ENCODE measurements around the gene PATJ. TPM values are rescaled to one million over a fixed set of nuclear protein-coding genes. Genes with fewer than 3 reads are reported as not detected.
"Not testable (repeated sequence)": the region's sequence is repeated elsewhere in the genome, so short reads cannot be mapped to it uniquely, and the experiment has no call there.

Gene PATJ
- total RNA-seq, 4 donors from 2014 or later = 25.7 to 37.4 (median 31.8) TPM

DNA sequence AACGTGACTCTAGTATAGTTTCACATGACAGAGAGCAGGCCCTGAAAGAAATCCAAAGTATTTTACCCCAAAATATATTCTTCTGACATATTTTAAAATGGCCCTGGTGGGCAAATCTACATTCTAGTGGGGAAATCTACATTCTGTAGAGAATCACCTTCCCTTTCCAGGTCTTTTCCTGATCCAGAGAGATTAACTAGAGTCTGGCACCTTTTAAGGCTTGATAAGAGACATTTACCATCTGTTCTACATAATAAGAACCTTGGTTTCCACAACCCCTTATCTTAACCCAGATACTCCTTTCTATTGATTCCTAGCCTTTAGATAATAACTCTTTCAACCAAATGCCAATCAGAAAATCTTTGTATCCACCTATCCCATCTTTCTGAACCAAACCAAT, 435.3 kb downstream of the PATJ start:
- Histone ChIP-seq H3K36me3 (no peaks in the 10 kb centered on the region), H3K27me3 (peaks cover 0 to 19% (median 0%) of the 10 kb centered on the region in 4 donors), H3K4me3 (no peak overlapping the region), H3K9me3 (no peaks in the 10 kb centered on the region), H3K27ac (replicated peaks in 1 of 4) (no peak overlapping the region), H3K4me1 (no peaks in the 10 kb centered on the region)
- TF ChIP-seq EP300 (IDR thresholded peaks at IDR 0.05) = no peak
- TF ChIP-seq POLR2A (IDR thresholded peaks at IDR 0.05; ENCODE audit: low read depth) = no peak
- no peak for TF ChIP-seq POLR2AphosphoS5 (IDR thresholded peaks at IDR 0.05)
- TF ChIP-seq, protein P1, sequence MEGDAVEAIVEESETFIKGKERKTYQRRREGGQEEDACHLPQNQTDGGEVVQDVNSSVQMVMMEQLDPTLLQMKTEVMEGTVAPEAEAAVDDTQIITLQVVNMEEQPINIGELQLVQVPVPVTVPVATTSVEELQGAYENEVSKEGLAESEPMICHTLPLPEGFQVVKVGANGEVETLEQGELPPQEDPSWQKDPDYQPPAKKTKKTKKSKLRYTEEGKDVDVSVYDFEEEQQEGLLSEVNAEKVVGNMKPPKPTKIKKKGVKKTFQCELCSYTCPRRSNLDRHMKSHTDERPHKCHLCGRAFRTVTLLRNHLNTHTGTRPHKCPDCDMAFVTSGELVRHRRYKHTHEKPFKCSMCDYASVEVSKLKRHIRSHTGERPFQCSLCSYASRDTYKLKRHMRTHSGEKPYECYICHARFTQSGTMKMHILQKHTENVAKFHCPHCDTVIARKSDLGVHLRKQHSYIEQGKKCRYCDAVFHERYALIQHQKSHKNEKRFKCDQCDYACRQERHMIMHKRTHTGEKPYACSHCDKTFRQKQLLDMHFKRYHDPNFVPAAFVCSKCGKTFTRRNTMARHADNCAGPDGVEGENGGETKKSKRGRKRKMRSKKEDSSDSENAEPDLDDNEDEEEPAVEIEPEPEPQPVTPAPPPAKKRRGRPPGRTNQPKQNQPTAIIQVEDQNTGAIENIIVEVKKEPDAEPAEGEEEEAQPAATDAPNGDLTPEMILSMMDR (IDR thresholded peaks at IDR 0.05) = no peak
- intact Hi-C loops (cut with DNase I) = no loop called here
- 82% methylated on average over 1 of the region's 1 CpG for WGBS
- DNase-seq (ENCODE audit: extremely low spot score) = no peak

DNA sequence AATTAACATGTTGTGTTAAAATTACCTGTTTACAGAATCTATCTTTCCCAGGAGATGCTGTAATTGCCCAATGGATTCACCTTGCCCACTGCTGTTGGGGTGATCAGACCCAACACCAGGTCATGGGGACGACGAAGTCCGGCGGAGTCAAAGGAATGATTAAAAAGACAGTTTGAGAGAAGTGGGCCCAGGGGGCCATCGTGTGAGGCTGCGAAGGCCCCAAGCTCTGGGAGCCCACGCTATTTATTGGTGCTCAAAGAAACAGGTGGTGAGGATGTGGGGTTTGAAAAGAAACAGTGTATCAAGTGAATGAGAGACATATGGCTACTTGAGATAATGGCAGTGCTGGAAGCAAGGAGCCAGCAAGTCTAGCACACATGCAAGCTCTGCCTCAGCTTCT, 436.1 kb downstream of the PATJ start:
- no peak for DNase-seq (ENCODE audit: extremely low spot score)
- Histone ChIP-seq H3K9me3 (no peaks in the 10 kb centered on the region), H3K27me3 (peaks cover 0 to 12% (median 0%) of the 10 kb centered on the region in 4 donors), H3K27ac (replicated peaks in 1 of 4) (no peak overlapping the region), H3K36me3 (no peaks in the 10 kb centered on the region), H3K4me1 (no peaks in the 10 kb centered on the region), H3K4me3 (no peak overlapping the region)
- 90% methylated on average over 7 of the region's 7 CpGs for WGBS
- intact Hi-C loops (cut with DNase I) = no loop called here
- TF ChIP-seq EP300 (IDR thresholded peaks at IDR 0.05) (no peak), POLR2A (IDR thresholded peaks at IDR 0.05; ENCODE audit: low read depth) (no peak), POLR2AphosphoS5 (IDR thresholded peaks at IDR 0.05) (no peak)
- TF ChIP-seq, protein P1 (IDR thresholded peaks at IDR 0.05) = no peak

DNA sequence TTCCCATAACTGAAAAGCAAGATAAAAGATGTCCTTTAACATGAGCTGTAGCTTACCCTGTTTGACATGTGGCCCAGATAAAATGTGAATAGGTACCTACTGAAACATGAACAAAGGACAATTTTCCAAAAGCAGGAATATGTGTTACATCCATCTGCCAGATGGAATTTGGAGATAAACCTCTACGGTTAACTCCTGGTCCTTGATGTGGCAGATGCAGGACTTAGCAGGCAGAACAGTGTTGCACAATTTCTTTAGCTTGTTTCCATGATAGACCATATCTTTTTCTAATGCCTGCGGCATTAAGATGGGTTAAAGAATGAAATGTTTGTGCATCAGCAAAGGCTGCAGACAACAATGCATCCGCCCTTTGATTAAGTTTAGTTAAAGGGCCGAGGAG, 437.8 kb downstream of the PATJ start:
- DNase-seq (ENCODE audit: extremely low spot score); H3K9me3 ChIP-seq; H3K4me3 ChIP-seq; H3K36me3 ChIP-seq; intact Hi-C loops (cut with DNase I); H3K27ac ChIP-seq (replicated peaks in 1 of 4); H3K4me1 ChIP-seq; H3K27me3 ChIP-seq: not testable (repeated sequence)
- WGBS = 88% methylated on average over 4 of the region's 4 CpGs

DNA sequence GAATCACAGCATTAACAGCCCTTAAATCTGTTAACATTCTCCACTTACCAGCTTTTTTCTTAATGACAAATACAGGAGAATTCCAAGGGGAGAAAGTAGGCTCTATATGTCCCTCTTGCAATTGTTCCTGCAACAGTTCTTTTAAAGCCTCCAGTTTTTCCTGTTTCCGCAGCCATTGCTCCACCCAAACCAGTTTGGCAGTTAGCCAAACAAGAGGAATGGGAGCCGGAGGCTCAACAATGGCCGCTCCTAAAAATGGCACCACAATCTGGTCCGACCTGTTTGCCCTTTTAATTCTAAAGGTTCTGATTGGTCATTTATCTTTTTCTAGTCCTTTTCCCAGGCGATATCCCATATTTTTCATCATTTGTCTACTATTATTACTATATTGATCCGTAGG, 438.4 kb downstream of the PATJ start:
- DNase-seq (ENCODE audit: extremely low spot score) = no peak
- Histone ChIP-seq H3K36me3 (no peaks in the 10 kb centered on the region), H3K27me3 (peaks cover 0 to 3% (median 0%) of the 10 kb centered on the region in 4 donors), H3K9me3 (no peaks in the 10 kb centered on the region), H3K27ac (replicated peaks in 1 of 4) (no peak overlapping the region), H3K4me3 (no peak overlapping the region), H3K4me1 (no peaks in the 10 kb centered on the region)
- no peak for TF ChIP-seq POLR2A (IDR thresholded peaks at IDR 0.05; ENCODE audit: low read depth)
- TF ChIP-seq EP300 (IDR thresholded peaks at IDR 0.05) = no peak
- TF ChIP-seq, protein P1 (IDR thresholded peaks at IDR 0.05) = no peak
- no peak for TF ChIP-seq POLR2AphosphoS5 (IDR thresholded peaks at IDR 0.05)
- 60% methylated on average over 6 of the region's 6 CpGs for whole genome bisulfite sequencing
- intact Hi-C loops (cut with DNase I) = no loop called here

DNA sequence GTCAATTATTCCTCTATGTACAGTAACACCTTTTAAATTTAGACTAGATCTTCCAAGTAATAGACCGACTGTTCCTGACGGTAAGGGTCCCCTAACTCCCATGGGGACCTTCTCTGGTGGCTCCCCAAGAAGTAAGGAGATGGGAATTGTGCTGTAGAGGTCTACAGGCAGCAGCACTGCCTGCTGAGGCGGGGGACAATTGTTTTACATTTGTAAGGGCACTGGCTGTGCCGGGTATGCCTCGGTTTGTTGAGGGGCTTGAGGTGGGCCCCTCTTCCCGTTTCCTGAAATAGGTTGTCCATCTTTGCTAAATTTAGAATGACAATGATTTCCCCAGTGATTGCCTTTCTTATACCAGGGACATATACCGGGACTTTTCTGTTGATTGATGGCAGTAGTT, 439.3 kb downstream of the PATJ start:
- Histone ChIP-seq H3K36me3 (no peaks in the 10 kb centered on the region), H3K27ac (replicated peaks in 1 of 4) (no peak overlapping the region), H3K4me3 (no peak overlapping the region), H3K27me3 (peaks cover 0 to 3% (median 0%) of the 10 kb centered on the region in 4 donors), H3K4me1 (no peaks in the 10 kb centered on the region), H3K9me3 (no peaks in the 10 kb centered on the region)
- intact Hi-C loops (cut with DNase I) = no loop called here
- TF ChIP-seq POLR2AphosphoS5 (IDR thresholded peaks at IDR 0.05) (no peak), POLR2A (IDR thresholded peaks at IDR 0.05; ENCODE audit: low read depth) (no peak), EP300 (IDR thresholded peaks at IDR 0.05) (no peak)
- TF ChIP-seq, protein P1 (IDR thresholded peaks at IDR 0.05) = no peak
- DNase-seq (ENCODE audit: extremely low spot score) = no peak
- WGBS = 83% methylated on average over 7 of the region's 7 CpGs

DNA sequence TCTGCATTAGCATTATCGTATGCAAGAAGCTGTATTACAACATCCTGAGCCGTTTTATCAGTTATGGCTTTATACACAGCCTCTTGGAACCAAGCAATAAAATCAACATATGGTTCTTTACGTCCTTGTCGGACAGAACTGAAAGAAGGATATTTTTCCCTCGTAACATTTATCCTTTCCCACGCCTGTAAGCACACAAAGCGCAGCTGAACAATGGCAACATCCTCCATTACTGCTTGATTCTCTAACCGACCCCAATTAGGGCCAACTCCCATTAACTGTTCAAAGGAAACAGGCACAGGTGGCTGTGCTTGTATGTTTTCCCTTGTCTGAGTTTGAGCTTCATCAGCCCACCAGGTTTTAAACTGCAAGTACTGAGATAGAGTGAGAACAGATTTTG, 439.9 kb downstream of the PATJ start:
- WGBS = 84% methylated on average over 8 of the region's 8 CpGs
- DNase-seq (ENCODE audit: extremely low spot score); H3K4me3 ChIP-seq; intact Hi-C loops (cut with DNase I); H3K27ac ChIP-seq (replicated peaks in 1 of 4); H3K9me3 ChIP-seq; H3K27me3 ChIP-seq; H3K4me1 ChIP-seq; H3K36me3 ChIP-seq: not testable (repeated sequence)

DNA sequence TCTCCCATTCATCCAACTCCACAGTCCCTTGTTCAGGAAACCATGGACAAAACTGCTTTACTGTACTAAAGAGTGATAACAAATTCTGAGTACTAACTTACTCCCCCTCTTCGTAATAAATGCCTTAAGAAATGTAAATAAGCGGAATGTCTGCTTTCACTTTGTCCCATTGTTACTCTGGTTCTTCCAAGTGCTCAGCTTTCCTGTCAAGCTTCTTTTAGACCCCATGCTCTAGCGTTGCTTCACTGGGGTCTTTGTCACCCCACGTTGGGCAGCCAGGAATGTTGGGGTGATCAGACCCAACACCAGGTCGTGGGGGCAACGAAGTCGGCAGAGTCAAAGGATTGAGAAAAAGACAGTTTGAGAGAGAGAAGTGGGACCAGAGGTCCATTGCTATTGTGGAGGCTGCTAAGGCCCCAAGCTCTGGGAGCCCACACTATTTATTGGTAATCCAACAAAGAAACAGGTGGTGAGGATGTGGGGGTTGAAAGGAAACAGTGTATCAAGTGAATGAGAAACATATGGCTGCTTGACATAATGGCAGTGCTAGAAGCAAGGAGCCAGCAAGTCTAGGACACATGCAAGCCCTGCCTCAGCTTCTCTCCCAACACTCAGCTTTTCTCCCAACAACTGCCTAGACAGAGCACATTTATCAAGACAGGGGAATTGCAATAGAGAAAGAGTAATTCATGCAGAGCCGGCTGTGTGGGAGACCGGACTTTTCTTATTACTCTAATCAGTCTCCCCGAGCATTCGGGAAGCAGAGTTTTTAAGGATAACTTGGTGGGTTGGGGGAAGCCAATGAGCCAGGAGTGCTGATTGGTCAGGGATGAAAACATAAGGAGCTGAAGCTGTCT, 441.1 kb downstream of the PATJ start:
- H3K9me3 ChIP-seq; H3K27ac ChIP-seq (replicated peaks in 1 of 4); H3K36me3 ChIP-seq; H3K4me3 ChIP-seq; intact Hi-C loops (cut with DNase I); H3K4me1 ChIP-seq; H3K27me3 ChIP-seq; DNase-seq (ENCODE audit: extremely low spot score): not testable (repeated sequence)
- 58% methylated on average over 11 of the region's 11 CpGs for WGBS

Measured in esophagus muscularis mucosa (tissue), 4 donors.